Measurements from ENCODE around the gene GPAT2.
"Not testable (repeated sequence)": the region's sequence is repeated elsewhere in the genome, so short reads cannot be mapped to it uniquely, and the experiment has no call there.

Gene GPAT2

GRCh38 chr2:96034792-96035191, at the start of gene GPAT2:
TSS of gene GPAT2 (minus strand) at chr2:96034916. CDS start at chr2:96032359, 2,557 bp downstream.
- not testable (repeated sequence) for TF ChIP-seq TEAD4 (IDR thresholded peaks at IDR 0.05); USF1 (IDR thresholded peaks at IDR 0.05); CREB1 (IDR thresholded peaks at IDR 0.05; ENCODE audit: low read depth)

GRCh38 chr2:96083989-96084857, 49.5 kb upstream of the GPAT2 start:
- TF ChIP-seq EGR1 (IDR thresholded peaks at IDR 0.05) = no peak
- TF ChIP-seq RAD21 (IDR thresholded peaks at IDR 0.05; ENCODE audit: low read depth) = no peak
- TF ChIP-seq TEAD4 (IDR thresholded peaks at IDR 0.05) = no peak
- TF ChIP-seq EP300 (IDR thresholded peaks at IDR 0.05; ENCODE audit: borderline replicate concordance) = no peak
- TF ChIP-seq TCF12 (IDR thresholded peaks at IDR 0.05; ENCODE audit: low read depth) = no peak
- no peak for TF ChIP-seq FOXM1 (IDR thresholded peaks at IDR 0.05; ENCODE audit: borderline replicate concordance, low read depth)
- TF ChIP-seq CEBPB (IDR thresholded peaks at IDR 0.05) = no peak
- no peak for TF ChIP-seq CREB1 (IDR thresholded peaks at IDR 0.05; ENCODE audit: low read depth)
- TF ChIP-seq YY1 (IDR thresholded peaks at IDR 0.05; ENCODE audit: low read depth) = no peak
- no peak for TF ChIP-seq REST (IDR thresholded peaks at IDR 0.05; ENCODE audit: low read depth)
- TF ChIP-seq NFIC (IDR thresholded peaks at IDR 0.05) = no peak
- TF ChIP-seq MAX (IDR thresholded peaks at IDR 0.05) = no peak
- no peak for TF ChIP-seq TAF1 (IDR thresholded peaks at IDR 0.05; ENCODE audit: low read depth)
- no peak for TF ChIP-seq USF1 (IDR thresholded peaks at IDR 0.05)
- TF ChIP-seq ZBTB7A (IDR thresholded peaks at IDR 0.05; ENCODE audit: low read depth) = no peak

GRCh38 chr2:96083064-96083939, 48.6 kb upstream of the GPAT2 start:
- TF ChIP-seq EP300 (IDR thresholded peaks at IDR 0.05; ENCODE audit: borderline replicate concordance) (no peak), NFIC (IDR thresholded peaks at IDR 0.05) (no peak), MAX (IDR thresholded peaks at IDR 0.05) (no peak), TCF12 (IDR thresholded peaks at IDR 0.05; ENCODE audit: low read depth) (no peak), REST (IDR thresholded peaks at IDR 0.05; ENCODE audit: low read depth) (no peak), FOXM1 (IDR thresholded peaks at IDR 0.05; ENCODE audit: borderline replicate concordance, low read depth) (no peak), ZBTB7A (IDR thresholded peaks at IDR 0.05; ENCODE audit: low read depth) (no peak), CREB1 (IDR thresholded peaks at IDR 0.05; ENCODE audit: low read depth) (no peak), EGR1 (IDR thresholded peaks at IDR 0.05) (no peak), YY1 (IDR thresholded peaks at IDR 0.05; ENCODE audit: low read depth) (no peak), TEAD4 (IDR thresholded peaks at IDR 0.05) (no peak), TAF1 (IDR thresholded peaks at IDR 0.05; ENCODE audit: low read depth) (no peak), RAD21 (IDR thresholded peaks at IDR 0.05; ENCODE audit: low read depth) (no peak), CEBPB (IDR thresholded peaks at IDR 0.05) (no peak), USF1 (IDR thresholded peaks at IDR 0.05) (no peak)

GRCh38 chr2:96082211-96083063, 47.7 kb upstream of the GPAT2 start:
- no peak for TF ChIP-seq EP300 (IDR thresholded peaks at IDR 0.05; ENCODE audit: borderline replicate concordance)
- no peak for TF ChIP-seq YY1 (IDR thresholded peaks at IDR 0.05; ENCODE audit: low read depth)
- no peak for TF ChIP-seq CEBPB (IDR thresholded peaks at IDR 0.05)
- no peak for TF ChIP-seq USF1 (IDR thresholded peaks at IDR 0.05)

Measured in Ishikawa (cell line).